ENCODE measurements around the gene MTM1.
A peak's percentile ranks its signal among the peaks of the same experiment; 100 is the strongest.

The MTM1 gene

DNA sequence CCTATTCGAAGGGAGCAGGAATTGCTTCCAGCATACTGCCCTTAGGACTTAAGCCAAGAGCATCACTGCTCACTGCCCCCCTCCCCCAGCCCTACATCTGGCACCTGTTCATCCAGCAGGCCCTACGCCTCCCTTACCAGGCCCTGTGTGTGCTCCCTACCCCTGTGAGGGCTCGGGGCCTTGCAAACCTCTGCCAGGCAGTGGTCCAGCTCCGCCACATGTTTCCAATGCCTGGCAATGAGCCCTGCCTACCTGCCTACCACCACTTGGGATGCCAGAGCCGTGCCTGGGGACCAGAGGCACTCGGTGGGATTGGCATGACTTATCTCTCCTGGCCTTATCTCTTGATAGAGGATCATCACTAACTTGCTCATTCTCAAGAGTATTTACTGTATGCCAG, 27.5 kb upstream of the MTM1 start:
- no peak for FAIRE-seq
- TF ChIP-seq POLR2A (IDR thresholded peaks at IDR 0.05; ENCODE audit: low read depth, low read length) (no peak), TAF1 (IDR thresholded peaks at IDR 0.05; ENCODE audit: borderline replicate concordance, low read depth, low read length) (no peak), POLR2AphosphoS5 (IDR thresholded peaks at IDR 0.05; ENCODE audit: low read depth, low read length) (no peak)
- DNase-seq (ENCODE audit: insufficient read length): no peak

DNA sequence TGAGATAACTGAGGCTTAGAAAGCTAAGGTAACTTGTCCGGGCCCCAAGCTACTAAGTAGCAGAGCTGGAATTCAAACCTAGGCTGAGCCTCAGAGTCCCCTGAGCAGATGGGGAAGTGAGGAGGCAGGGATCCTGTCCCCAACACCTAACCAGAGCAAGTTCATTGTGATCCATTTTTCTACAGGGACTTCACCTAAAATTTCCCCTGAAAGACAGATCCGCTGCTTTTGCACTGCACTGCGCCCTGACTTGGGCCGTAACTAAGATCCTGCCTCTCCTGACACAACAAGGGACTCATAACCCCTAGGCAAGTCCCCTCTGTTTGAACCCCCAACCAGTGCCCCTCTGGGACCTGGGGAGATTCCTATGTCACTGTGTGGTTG, 25.6 kb upstream of the MTM1 start:
- DNase-seq (ENCODE audit: insufficient read length) (no peak), FAIRE-seq (no peak)
- no peak for TF ChIP-seq TAF1 (IDR thresholded peaks at IDR 0.05; ENCODE audit: borderline replicate concordance, low read depth, low read length)
- TF ChIP-seq POLR2AphosphoS5 (IDR thresholded peaks at IDR 0.05; ENCODE audit: low read depth, low read length): no peak
- no peak for TF ChIP-seq POLR2A (IDR thresholded peaks at IDR 0.05; ENCODE audit: low read depth, low read length)

GRCh38 chrX:150543230-150544155, 24.9 kb upstream of the MTM1 start:
- no peak for DNase-seq (ENCODE audit: insufficient read length)
- peak; percentile 74 for FAIRE-seq
- TF ChIP-seq POLR2A (IDR thresholded peaks at IDR 0.05; ENCODE audit: low read depth, low read length) (no peak), POLR2AphosphoS5 (IDR thresholded peaks at IDR 0.05; ENCODE audit: low read depth, low read length) (no peak), TAF1 (IDR thresholded peaks at IDR 0.05; ENCODE audit: borderline replicate concordance, low read depth, low read length) (no peak)

DNA sequence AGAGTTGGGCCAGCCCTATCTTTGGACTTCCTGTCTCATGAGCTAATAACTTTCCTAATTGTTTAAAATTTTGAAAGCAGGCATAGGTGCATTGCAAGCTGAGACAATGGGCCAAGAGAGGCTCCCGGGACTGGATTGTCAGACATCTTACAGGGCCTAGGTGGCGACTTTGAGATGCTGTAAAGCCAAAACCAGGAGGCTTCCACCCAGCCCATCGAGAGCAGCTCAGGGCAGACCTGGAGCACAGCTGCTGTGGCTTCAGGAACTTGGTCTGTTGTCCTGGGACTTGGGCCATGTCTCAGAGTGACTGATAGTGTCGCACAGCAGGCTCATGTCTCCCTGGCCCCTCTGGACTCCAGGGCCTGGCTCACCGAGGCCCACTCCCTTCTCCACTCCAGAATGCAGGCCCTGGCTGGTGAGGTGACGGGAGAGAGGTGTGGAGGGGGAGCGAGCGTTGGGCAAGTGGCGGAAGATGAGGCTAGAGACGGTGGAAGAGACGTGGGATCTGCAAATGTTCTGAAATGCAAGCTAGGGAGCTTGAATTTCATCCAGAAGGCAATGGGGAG, 24.1 kb upstream of the MTM1 start:
- TF ChIP-seq TAF1 (IDR thresholded peaks at IDR 0.05; ENCODE audit: borderline replicate concordance, low read depth, low read length): no peak
- no peak for TF ChIP-seq POLR2A (IDR thresholded peaks at IDR 0.05; ENCODE audit: low read depth, low read length)
- TF ChIP-seq POLR2AphosphoS5 (IDR thresholded peaks at IDR 0.05; ENCODE audit: low read depth, low read length): no peak
- no peak for DNase-seq (ENCODE audit: insufficient read length)
- no peak for FAIRE-seq

DNA sequence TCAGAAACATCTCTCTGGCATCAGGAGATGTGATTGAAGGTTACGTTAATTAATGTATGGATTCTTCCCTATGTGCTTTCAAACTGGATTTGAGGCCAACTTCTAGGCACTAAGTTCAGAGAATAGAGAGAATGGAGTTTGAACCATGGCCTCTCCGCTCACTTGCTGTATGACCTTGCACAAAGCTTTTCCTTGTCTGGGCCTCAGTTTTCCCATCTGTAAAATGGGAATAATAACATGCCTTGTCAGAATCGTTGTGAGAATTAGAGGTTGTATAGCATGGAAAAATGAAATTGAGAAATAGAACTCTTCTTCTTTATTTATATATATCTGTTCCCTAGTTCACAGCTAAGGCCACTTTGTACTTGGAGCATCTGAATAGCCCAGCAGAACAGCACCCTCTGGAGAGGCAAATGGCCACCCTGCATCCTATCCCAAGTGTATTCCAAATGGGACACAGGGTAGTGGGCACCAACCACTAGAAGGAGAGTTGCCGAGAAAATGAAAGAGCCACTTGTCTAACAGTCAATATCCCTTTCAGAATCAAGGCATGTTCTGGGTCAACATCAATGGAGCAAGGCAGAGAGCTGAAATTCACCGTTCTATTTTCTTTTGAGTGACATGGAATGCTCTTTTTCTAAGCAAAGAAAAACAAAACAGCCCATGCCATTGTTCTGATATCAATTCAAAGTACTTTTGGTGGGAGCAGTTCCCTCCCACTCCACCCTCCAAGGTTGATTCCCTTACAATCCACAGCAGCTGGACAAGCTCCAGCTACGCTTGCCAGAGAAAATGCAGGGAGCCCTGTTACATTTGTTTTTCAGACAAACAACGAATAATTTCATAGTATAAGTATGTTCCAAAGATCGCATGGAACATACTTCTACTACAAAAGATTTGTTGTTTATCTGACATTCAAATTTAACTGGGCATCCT, 23.3 kb upstream of the MTM1 start:
- no peak for FAIRE-seq
- DNase-seq (ENCODE audit: insufficient read length): no peak
- TF ChIP-seq POLR2A (IDR thresholded peaks at IDR 0.05; ENCODE audit: low read depth, low read length) (no peak), TAF1 (IDR thresholded peaks at IDR 0.05; ENCODE audit: borderline replicate concordance, low read depth, low read length) (no peak), POLR2AphosphoS5 (IDR thresholded peaks at IDR 0.05; ENCODE audit: low read depth, low read length) (no peak)

DNA sequence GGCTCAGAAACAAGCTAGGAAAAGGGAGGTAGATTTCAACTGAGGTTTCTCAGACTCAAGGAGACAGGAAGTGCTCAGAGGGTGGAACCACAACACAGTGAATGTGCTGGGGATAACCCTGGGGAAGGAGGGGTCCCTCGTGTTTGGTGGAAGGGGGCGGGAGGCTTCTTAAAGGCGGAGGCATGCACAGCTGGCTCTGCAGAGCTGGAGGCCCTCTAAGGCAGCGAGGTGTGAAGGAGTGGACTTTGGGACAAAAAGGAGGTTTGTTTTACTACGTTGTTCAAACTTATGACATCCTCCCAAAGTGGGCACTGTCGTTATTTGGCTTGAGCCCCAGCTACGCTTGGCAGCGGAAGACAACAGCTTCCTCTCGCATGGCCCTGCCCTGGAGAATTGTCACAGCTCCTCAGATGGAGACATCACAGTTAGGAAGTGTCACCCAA, 21.7 kb upstream of the MTM1 start:
- no peak for FAIRE-seq
- DNase-seq (ENCODE audit: insufficient read length): no peak
- TF ChIP-seq TAF1 (IDR thresholded peaks at IDR 0.05; ENCODE audit: borderline replicate concordance, low read depth, low read length): no peak
- TF ChIP-seq POLR2AphosphoS5 (IDR thresholded peaks at IDR 0.05; ENCODE audit: low read depth, low read length): no peak
- TF ChIP-seq POLR2A (IDR thresholded peaks at IDR 0.05; ENCODE audit: low read depth, low read length): no peak

DNA sequence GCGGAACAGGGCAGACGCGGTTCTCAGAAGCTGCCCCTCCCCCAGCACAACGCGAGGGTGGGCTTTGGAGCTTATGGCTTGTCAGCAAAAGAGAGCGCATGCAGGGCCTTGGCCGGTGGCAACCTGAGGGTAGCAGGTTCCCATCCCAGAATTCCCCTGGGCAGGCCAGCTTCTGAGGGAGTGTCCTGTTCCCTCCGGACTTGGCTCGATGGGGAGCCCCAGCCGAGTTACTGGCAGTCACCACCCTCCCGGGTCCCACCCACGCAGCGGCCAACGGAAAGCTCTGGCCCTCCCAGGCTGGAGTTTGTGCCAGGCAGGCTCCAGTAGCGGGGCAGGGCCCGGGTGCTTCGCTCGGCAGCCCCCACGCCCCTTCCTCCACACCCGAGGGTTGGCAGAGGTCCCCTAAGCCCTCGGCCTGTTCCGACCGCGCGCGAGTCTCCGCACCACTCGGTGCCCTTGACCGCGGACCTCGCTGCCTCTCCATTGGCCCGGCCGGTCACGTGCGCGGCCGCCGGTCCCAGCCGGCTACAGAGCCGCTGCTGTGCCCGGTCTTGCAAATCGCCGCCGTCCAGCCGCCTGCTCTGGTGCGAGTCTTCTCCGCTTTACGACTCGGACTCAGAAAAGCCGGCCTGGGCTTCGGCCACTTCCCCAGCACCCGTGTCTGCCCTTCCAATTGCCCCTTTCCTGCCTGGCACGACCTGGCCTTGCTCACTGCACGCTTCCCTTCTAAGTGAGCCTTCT, 20.9 kb upstream of the MTM1 start:
- FAIRE-seq (peak; percentile 68), DNase-seq (ENCODE audit: insufficient read length) (no peak)
- no peak for TF ChIP-seq POLR2AphosphoS5 (IDR thresholded peaks at IDR 0.05; ENCODE audit: low read depth, low read length)

- TF ChIP-seq POLR2AphosphoS5 (IDR thresholded peaks at IDR 0.05; ENCODE audit: low read depth, low read length): no peak
- TF ChIP-seq TAF1 (IDR thresholded peaks at IDR 0.05; ENCODE audit: borderline replicate concordance, low read depth, low read length): no peak
- no peak for TF ChIP-seq POLR2A (IDR thresholded peaks at IDR 0.05; ENCODE audit: low read depth, low read length)
- FAIRE-seq (peak; percentile 42), DNase-seq (ENCODE audit: insufficient read length) (no peak)
Measured at GRCh38 chrX:150548251-150548650, 20.2 kb upstream of the MTM1 start.

DNA sequence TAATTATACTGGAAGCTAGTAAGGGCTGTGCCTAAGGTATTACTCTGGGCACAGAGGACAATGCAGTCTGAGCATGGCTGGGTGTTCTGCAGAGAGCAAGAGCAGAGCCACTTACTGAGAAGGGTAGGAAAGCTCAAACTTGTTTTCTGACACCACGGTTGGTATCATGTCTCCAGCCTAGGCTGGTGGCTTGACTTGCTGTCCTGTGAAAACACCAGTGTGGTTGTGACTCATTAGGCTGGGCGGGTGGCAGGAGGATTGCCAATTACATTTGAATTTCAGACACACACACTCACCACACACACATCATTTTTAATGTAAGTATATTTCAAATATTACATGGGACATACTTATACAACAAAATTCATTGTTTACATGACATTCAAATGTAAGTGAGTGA, 19.7 kb upstream of the MTM1 start:
- DNase-seq (ENCODE audit: insufficient read length) (no peak), FAIRE-seq (no peak)
- TF ChIP-seq POLR2AphosphoS5 (IDR thresholded peaks at IDR 0.05; ENCODE audit: low read depth, low read length): no peak
- TF ChIP-seq TAF1 (IDR thresholded peaks at IDR 0.05; ENCODE audit: borderline replicate concordance, low read depth, low read length): no peak
- TF ChIP-seq POLR2A (IDR thresholded peaks at IDR 0.05; ENCODE audit: low read depth, low read length): no peak

DNA sequence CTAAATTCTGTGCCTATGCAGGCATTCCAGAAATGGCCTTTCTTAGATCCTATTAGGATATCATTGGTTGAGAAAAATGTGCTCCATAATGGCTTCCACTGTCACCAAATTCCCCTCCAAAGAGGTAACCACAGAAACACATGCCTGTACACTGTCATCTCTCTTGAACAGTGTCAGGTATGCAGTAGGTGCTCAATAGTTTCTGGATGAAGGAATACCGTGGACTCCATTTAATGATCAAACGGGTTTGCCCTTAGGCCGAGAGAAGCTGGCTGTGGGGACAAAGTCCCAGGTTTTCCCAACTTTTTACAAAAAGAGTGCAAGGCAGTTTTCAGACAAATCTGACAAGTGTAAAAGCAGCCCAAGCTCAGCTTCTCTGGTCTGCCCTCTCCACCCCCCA, 16.5 kb upstream of the MTM1 start:
- no peak for FAIRE-seq

DNA sequence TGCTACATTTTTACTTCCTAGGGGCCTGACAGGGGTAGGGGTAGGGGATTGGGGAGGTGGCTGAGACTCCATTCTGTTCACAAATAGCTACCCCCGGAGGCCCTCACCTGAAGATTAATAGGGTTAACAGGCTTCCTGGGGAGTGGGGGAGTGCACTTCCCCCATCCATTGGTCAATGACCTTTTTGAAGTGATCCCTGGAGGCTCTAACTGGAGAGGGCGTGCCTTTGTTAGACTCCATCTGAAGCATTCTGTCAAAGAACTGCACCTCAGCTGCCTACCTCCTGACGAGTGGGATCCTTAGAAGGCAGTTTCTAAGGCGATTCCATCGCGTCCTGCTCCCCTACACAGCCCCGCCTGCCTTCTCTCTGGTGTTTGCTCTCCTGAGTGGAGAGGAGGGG, 10.0 kb upstream of the MTM1 start:
- no peak for TF ChIP-seq POLR2A (IDR thresholded peaks at IDR 0.05; ENCODE audit: low read depth, low read length)
- TF ChIP-seq POLR2AphosphoS5 (IDR thresholded peaks at IDR 0.05; ENCODE audit: low read depth, low read length): no peak
- no peak for TF ChIP-seq TAF1 (IDR thresholded peaks at IDR 0.05; ENCODE audit: borderline replicate concordance, low read depth, low read length)
- FAIRE-seq: no peak
- no peak for DNase-seq (ENCODE audit: insufficient read length)

More for the DNA sequence above, 16.5 kb upstream of the MTM1 start:
- TF ChIP-seq POLR2AphosphoS5 (IDR thresholded peaks at IDR 0.05; ENCODE audit: low read depth, low read length): no peak
- TF ChIP-seq TAF1 (IDR thresholded peaks at IDR 0.05; ENCODE audit: borderline replicate concordance, low read depth, low read length): no peak
- no peak for TF ChIP-seq POLR2A (IDR thresholded peaks at IDR 0.05; ENCODE audit: low read depth, low read length)
- no peak for DNase-seq (ENCODE audit: insufficient read length)
